DOHH2 (cell line): ENCODE results near the gene MAP3K20.

Experiments used
- H3F3A ChIP-seq: fragments of 200-600 bp; sonication (generic), shearing (Covaris generic); 2 replicates; pipeline ENCODE4 v1.6.0; 2016; ENCODE audit warnings: antibody characterized with exemption, mild to moderate bottlenecking; ENCODE audit not compliant: control insufficient read depth, insufficient read depth
- H3K27ac ChIP-seq: fragments of 200-600 bp; sonication (generic); 2 replicates; pipeline ENCODE4 v1.5.1; 2014; ENCODE audit warnings: low read depth, mild to moderate bottlenecking, low read length, moderate library complexity
- H3K27me3 ChIP-seq: fragments of 200-600 bp; sonication (generic); 2 replicates; pipeline ENCODE4 v1.6.1; 2014; ENCODE audit warnings: mild to moderate bottlenecking, low read length, mixed read lengths; ENCODE audit not compliant: control insufficient read depth
- H3K36me3 ChIP-seq: fragments of 200-600 bp; sonication (generic); 2 replicates; pipeline ENCODE4 v1.6.1; 2014; ENCODE audit warnings: mild to moderate bottlenecking, low read length, moderate library complexity, mixed read lengths; ENCODE audit not compliant: control insufficient read depth
- H3K4me1 ChIP-seq: fragments of 200-600 bp; sonication (generic); 2 replicates; pipeline ENCODE4 v1.6.1; 2014; ENCODE audit warnings: mild to moderate bottlenecking, low read length, mixed read lengths; ENCODE audit not compliant: control insufficient read depth
- H3K4me2 ChIP-seq: fragments of 200-600 bp; sonication (generic); 2 replicates; pipeline ENCODE4 v1.6.0; 2014; ENCODE audit warnings: mild to moderate bottlenecking, low read length, moderate library complexity
- H3K4me3 ChIP-seq: fragments of 200-600 bp; sonication (generic); 2 replicates; pipeline ENCODE4 v1.5.1; 2014; ENCODE audit warnings: mild to moderate bottlenecking, low read length, mixed read lengths
- H3K79me2 ChIP-seq: fragments of 200-600 bp; sonication (generic); 2 replicates; pipeline ENCODE4 v1.6.1; 2014; ENCODE audit warnings: mild to moderate bottlenecking, low read length, mixed read lengths; ENCODE audit not compliant: control insufficient read depth
- H3K9me2 ChIP-seq: fragments of 200-600 bp; sonication (generic); replicated peaks from 2 replicates; pipeline ENCODE4 v1.6.1; 2014; ENCODE audit warnings: mild to moderate bottlenecking, low read length, mixed read lengths; ENCODE audit not compliant: control insufficient read depth
- H3K9me3 ChIP-seq: fragments of 200-600 bp; sonication (generic); 2 replicates; pipeline ENCODE4 v1.6.1; 2014; ENCODE audit warnings: antibody characterized with exemption, low read length, mixed read lengths; ENCODE audit not compliant: control insufficient read depth, insufficient read depth
- H4K20me1 ChIP-seq: fragments of 200-600 bp; sonication (generic); 2 replicates; pipeline ENCODE4 v1.6.0; 2014; ENCODE audit warnings: low read depth, mild to moderate bottlenecking, antibody characterized with exemption, low read length, moderate library complexity; ENCODE audit not compliant: control insufficient read depth, insufficient read depth
- CTCF ChIP-seq: fragments of 200-600 bp; sonication (generic); IDR thresholded peaks from one replicate; pipeline ENCODE4 v1.5.1; 2014; ENCODE audit warnings: antibody characterized with exemption, mild to moderate bottlenecking, low read depth, low read length; ENCODE audit not compliant: poor library complexity, severe bottlenecking
- EZH2phosphoT487 ChIP-seq: fragments of 200-600 bp; sonication (generic); IDR thresholded peaks from 2 replicates; pipeline ENCODE4 v1.6.1; 2017; ENCODE audit warnings: borderline replicate concordance, mild to moderate bottlenecking, antibody characterized with exemption, low read length, moderate library complexity, mixed read lengths

The MAP3K20 gene

GRCh38 chr2:173095356-173095755 lies 19.7 kb downstream of the MAP3K20 start:
- H3K4me1 ChIP-seq: no peaks in the 10 kb centered on the region
- peaks cover 33% of the 10 kb centered on the region for H3K79me2 ChIP-seq
- TF ChIP-seq EZH2phosphoT487: no peak
- TF ChIP-seq CTCF: no peak
- H3K36me3 ChIP-seq: peaks cover 60% of the 10 kb centered on the region
- no peaks in the 10 kb centered on the region for H3K9me3 ChIP-seq
- H4K20me1 ChIP-seq: peaks cover 4% of the 10 kb centered on the region; the same call in 1 of the 2 replicates
- H3K4me3 ChIP-seq: no peak overlapping the region
- H3K27me3 ChIP-seq: no peaks in the 10 kb centered on the region
- H3K4me2 ChIP-seq: no peak overlapping the region
- no peaks in the 10 kb centered on the region for H3K9me2 ChIP-seq
- H3F3A ChIP-seq: no peaks in the 10 kb centered on the region
- no peak overlapping the region for H3K27ac ChIP-seq

GRCh38 chr2:173099271-173099670 lies 23.6 kb downstream of the MAP3K20 start:
- Histone ChIP-seq H3F3A (no peaks in the 10 kb centered on the region), H3K9me2 (no peaks in the 10 kb centered on the region), H3K27ac (no peak overlapping the region), H3K4me3 (no peak overlapping the region), H3K79me2 (peaks cover 17% of the 10 kb centered on the region), H4K20me1 (peaks cover 10% of the 10 kb centered on the region; the same call in 1 of the 2 replicates), H3K9me3 (no peaks in the 10 kb centered on the region), H3K4me2 (no peak overlapping the region), H3K27me3 (no peaks in the 10 kb centered on the region), H3K36me3 (peaks cover 47% of the 10 kb centered on the region), H3K4me1 (no peaks in the 10 kb centered on the region)
- TF ChIP-seq EZH2phosphoT487: no peak
- TF ChIP-seq CTCF: no peak

- Histone ChIP-seq H4K20me1 (peaks cover 10% of the 10 kb centered on the region; the same call in 1 of the 2 replicates), H3K9me3 (no peaks in the 10 kb centered on the region), H3K79me2 (peaks cover 13% of the 10 kb centered on the region), H3F3A (no peaks in the 10 kb centered on the region), H3K9me2 (no peaks in the 10 kb centered on the region), H3K36me3 (peaks cover 42% of the 10 kb centered on the region), H3K27ac (no peak overlapping the region), H3K4me1 (no peaks in the 10 kb centered on the region), H3K4me3 (no peak overlapping the region), H3K4me2 (no peak overlapping the region), H3K27me3 (no peaks in the 10 kb centered on the region)
- TF ChIP-seq CTCF: no peak
- no peak for TF ChIP-seq EZH2phosphoT487
Observed at GRCh38 chr2:173099804-173100203, 24.2 kb downstream of the MAP3K20 start.
